WTC11 (cell line): ENCODE data around the gene SOX6. TPM values are rescaled to one million over a fixed set of nuclear protein-coding genes. Genes with fewer than 3 reads are reported as not detected.

Experiments used
- ATAC-seq: fragments of 200-7000 bp; cut with Tn5 transposase; 2 replicates; pipeline ENCODE4 v1.10.0; 2021; ENCODE audit warnings: mild to moderate bottlenecking, moderate library complexity
- CTCF ChIA-PET: fragments of 300-600 bp; sonication (Branson Sonifier 250); formaldehyde crosslinking; loops from one replicate; lab custom pipeline; 2021; ENCODE audit warnings: antibody characterized with exemption; lab: Charles Lee
- POLR2A ChIA-PET: fragments of 350-600 bp; sonication (Branson Sonifier 250); formaldehyde crosslinking; loops from one replicate; lab custom pipeline; 2021; ENCODE audit warnings: antibody characterized with exemption; lab: Charles Lee
- DNase-seq: peaks from one replicate; pipeline ENCODE4 v3.0.0; 2021; ENCODE audit warnings: low spot score
- H3K27ac Mint-ChIP-seq: 2 replicates; pipeline ENCODE4 v1.8.0; 2021; ENCODE audit warnings: mixed read lengths
- H3K27me3 Mint-ChIP-seq: 2 replicates; pipeline ENCODE4 v1.8.0; 2021; ENCODE audit warnings: low read depth, mild to moderate bottlenecking, moderate library complexity, mixed read lengths
- H3K36me3 Mint-ChIP-seq: 2 replicates; pipeline ENCODE4 v1.8.0; 2021; ENCODE audit warnings: mixed read lengths
- H3K4me1 Mint-ChIP-seq: 2 replicates; pipeline ENCODE4 v1.8.0; 2022; ENCODE audit warnings: mixed read lengths
- H3K4me3 Mint-ChIP-seq: 2 replicates; pipeline ENCODE4 v1.8.0; 2021; ENCODE audit warnings: mild to moderate bottlenecking, moderate library complexity, mixed read lengths
- H3K9me3 Mint-ChIP-seq: 2 replicates; pipeline ENCODE4 v1.8.0; 2021; ENCODE audit warnings: mixed read lengths
- CBFB ChIP-seq: sonication (generic); formaldehyde crosslinking; IDR thresholded peaks from 2 replicates; pipeline ENCODE4 v1.8.1; 2022; ENCODE audit warnings: mild to moderate bottlenecking, low read depth, missing genetic modification reagents
- ELF4 ChIP-seq: sonication (generic); formaldehyde crosslinking; IDR thresholded peaks from 2 replicates; pipeline ENCODE4 v1.8.1; 2022; ENCODE audit warnings: low read depth, mild to moderate bottlenecking, moderate library complexity, missing genetic modification reagents
- GRHL2 ChIP-seq: fragments of 250-450 bp; sonication (Bioruptor Pico); IDR thresholded peaks from 2 replicates; pipeline ENCODE4 v1.8.0; 2022; ENCODE audit warnings: mild to moderate bottlenecking, moderate library complexity; ENCODE audit not compliant: insufficient replicate concordance, severe bottlenecking
- GTF2I ChIP-seq: fragments of 250-450 bp; sonication (Bioruptor Pico); conservative IDR thresholded peaks from 2 replicates; pipeline ENCODE4 v1.4.0; 2021; ENCODE audit warnings: mild to moderate bottlenecking
- IRF2 ChIP-seq: sonication (generic); formaldehyde crosslinking; IDR thresholded peaks from 2 replicates; pipeline ENCODE4 v1.8.0; 2022; ENCODE audit warnings: low read depth, missing genetic modification reagents, borderline replicate concordance
- NFATC4 ChIP-seq: fragments of 250-450 bp; sonication (Bioruptor Pico); IDR thresholded peaks from 2 replicates; pipeline ENCODE4 v1.9.0; 2021; ENCODE audit warnings: mild to moderate bottlenecking
- NR1H2 ChIP-seq: sonication (generic); formaldehyde crosslinking; IDR thresholded peaks from 2 replicates; pipeline ENCODE4 v1.9.0; 2021; ENCODE audit warnings: mild to moderate bottlenecking, moderate library complexity, missing genetic modification reagents
- SMAD3 ChIP-seq: sonication (generic); formaldehyde crosslinking; IDR thresholded peaks from 2 replicates; pipeline ENCODE4 v1.8.0; 2022; ENCODE audit warnings: missing genetic modification reagents, mild to moderate bottlenecking, borderline replicate concordance
- TEAD1 ChIP-seq: sonication (generic); formaldehyde crosslinking; IDR thresholded peaks from 2 replicates; pipeline ENCODE4 v1.8.0; 2022; ENCODE audit warnings: mild to moderate bottlenecking, missing genetic modification reagents
- ZNF416 ChIP-seq: fragments of 250-450 bp; sonication (Bioruptor Pico); IDR thresholded peaks from 2 replicates; pipeline ENCODE4 v1.9.0; 2021; ENCODE audit warnings: mild to moderate bottlenecking, inconsistent platforms
- ZNF423 ChIP-seq: fragments of 250-450 bp; sonication (Bioruptor Pico); IDR thresholded peaks from 2 replicates; pipeline ENCODE4 v2.1.2; 2022; ENCODE audit warnings: mild to moderate bottlenecking, moderate library complexity
- total RNA-seq: library from RNA; stranded (reverse); gene quantifications from 3 replicates; pipeline ENCODE4 v1.2.3, GENCODE V29; 2021
- TF ChIP-seq, protein P1 (sequence below): sonication (generic); formaldehyde crosslinking; IDR thresholded peaks from 2 replicates; pipeline ENCODE4 v1.8.1; 2023; ENCODE audit warnings: mild to moderate bottlenecking, moderate library complexity, missing genetic modification reagents
- TF ChIP-seq, protein P2 (sequence below): sonication (generic); formaldehyde crosslinking; IDR thresholded peaks from 2 replicates; pipeline ENCODE4 v1.8.0; 2022; ENCODE audit warnings: mild to moderate bottlenecking, missing genetic modification reagents
- TF ChIP-seq, protein P3 (sequence below): sonication (generic); formaldehyde crosslinking; IDR thresholded peaks from 2 replicates; pipeline ENCODE4 v1.8.1; 2023; ENCODE audit warnings: mild to moderate bottlenecking, missing genetic modification reagents, borderline replicate concordance
- TF ChIP-seq, protein P4 (sequence below): sonication (generic); formaldehyde crosslinking; IDR thresholded peaks from 2 replicates; pipeline ENCODE4 v1.8.0; 2023; ENCODE audit warnings: missing genetic modification reagents
- TF ChIP-seq, protein P5 (sequence below): sonication (generic); formaldehyde crosslinking; IDR thresholded peaks from 2 replicates; pipeline ENCODE4 v1.8.1; 2023; ENCODE audit warnings: mild to moderate bottlenecking, missing genetic modification reagents, moderate library complexity
- TF ChIP-seq, protein P6 (sequence below): sonication (generic); formaldehyde crosslinking; IDR thresholded peaks from 2 replicates; pipeline ENCODE4 v1.8.1; 2022; ENCODE audit warnings: mild to moderate bottlenecking, moderate library complexity, missing genetic modification reagents
- TF ChIP-seq, protein P7 (sequence below): fragments of 250-450 bp; sonication (Bioruptor Pico); IDR thresholded peaks from 2 replicates; pipeline ENCODE4 v1.9.0; 2021; ENCODE audit warnings: moderate library complexity, mild to moderate bottlenecking, inconsistent platforms, borderline replicate concordance
- TF ChIP-seq, protein P8 (sequence below): fragments of 250-450 bp; sonication (Bioruptor Pico); IDR thresholded peaks from 2 replicates; pipeline ENCODE4 v1.9.0; 2021; ENCODE audit warnings: mild to moderate bottlenecking
- TF ChIP-seq, protein P9 (sequence below): fragments of 250-450 bp; sonication (Bioruptor Pico); IDR thresholded peaks from 2 replicates; pipeline ENCODE4 v2.1.2; 2022; ENCODE audit warnings: mild to moderate bottlenecking, moderate library complexity

Gene SOX6
- total RNA-seq, 1 experiment from 2014 or later: 0.13 TPM

DNA sequence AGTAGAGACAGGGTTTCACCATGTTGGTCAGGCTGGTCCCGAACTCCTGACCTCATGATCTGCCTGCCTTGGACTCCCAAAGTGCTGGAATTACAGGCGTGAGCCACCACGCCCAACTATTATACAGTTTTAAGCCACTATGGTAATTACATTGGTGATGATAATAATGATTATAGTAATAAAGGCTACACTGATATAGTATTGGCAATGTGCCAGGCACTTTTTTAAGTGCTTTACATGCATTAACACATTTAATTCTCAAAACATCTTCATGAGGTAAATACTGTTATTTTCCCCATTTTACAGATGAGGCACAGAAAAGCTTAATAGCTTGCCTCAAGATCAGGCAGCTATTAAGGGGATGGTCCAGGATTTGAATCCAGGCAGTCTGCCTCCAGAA, 222.5 kb downstream of the SOX6 start:
- H3K27me3 Mint-ChIP-seq: no peaks in the 10 kb centered on the region
- no peaks in the 10 kb centered on the region for H3K36me3 Mint-ChIP-seq
- H3K4me1 Mint-ChIP-seq: peaks cover 5% of the 10 kb centered on the region
- TF ChIP-seq, protein P1, sequence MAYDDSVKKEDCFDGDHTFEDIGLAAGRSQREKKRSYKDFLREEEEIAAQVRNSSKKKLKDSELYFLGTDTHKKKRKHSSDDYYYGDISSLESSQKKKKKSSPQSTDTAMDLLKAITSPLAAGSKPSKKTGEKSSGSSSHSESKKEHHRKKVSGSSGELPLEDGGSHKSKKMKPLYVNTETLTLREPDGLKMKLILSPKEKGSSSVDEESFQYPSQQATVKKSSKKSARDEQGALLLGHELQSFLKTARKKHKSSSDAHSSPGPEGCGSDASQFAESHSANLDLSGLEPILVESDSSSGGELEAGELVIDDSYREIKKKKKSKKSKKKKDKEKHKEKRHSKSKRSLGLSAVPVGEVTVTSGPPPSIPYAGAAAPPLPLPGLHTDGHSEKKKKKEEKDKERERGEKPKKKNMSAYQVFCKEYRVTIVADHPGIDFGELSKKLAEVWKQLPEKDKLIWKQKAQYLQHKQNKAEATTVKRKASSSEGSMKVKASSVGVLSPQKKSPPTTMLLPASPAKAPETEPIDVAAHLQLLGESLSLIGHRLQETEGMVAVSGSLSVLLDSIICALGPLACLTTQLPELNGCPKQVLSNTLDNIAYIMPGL (CRISPR knock-in tag): no peak
- TF ChIP-seq SMAD3 (no peak), NR1H2 (CRISPR knock-in tag) (no peak), CBFB (no peak), GTF2I (no peak), ELF4 (CRISPR knock-in tag) (no peak), TEAD1 (CRISPR knock-in tag) (no peak), GRHL2 (CRISPR knock-in tag) (no peak), ZNF423 (CRISPR knock-in tag) (no peak), ZNF416 (CRISPR knock-in tag) (no peak)
- TF ChIP-seq, protein P2, sequence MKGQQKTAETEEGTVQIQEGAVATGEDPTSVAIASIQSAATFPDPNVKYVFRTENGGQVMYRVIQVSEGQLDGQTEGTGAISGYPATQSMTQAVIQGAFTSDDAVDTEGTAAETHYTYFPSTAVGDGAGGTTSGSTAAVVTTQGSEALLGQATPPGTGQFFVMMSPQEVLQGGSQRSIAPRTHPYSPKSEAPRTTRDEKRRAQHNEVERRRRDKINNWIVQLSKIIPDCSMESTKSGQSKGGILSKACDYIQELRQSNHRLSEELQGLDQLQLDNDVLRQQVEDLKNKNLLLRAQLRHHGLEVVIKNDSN: no peak
- TF ChIP-seq, protein P3, sequence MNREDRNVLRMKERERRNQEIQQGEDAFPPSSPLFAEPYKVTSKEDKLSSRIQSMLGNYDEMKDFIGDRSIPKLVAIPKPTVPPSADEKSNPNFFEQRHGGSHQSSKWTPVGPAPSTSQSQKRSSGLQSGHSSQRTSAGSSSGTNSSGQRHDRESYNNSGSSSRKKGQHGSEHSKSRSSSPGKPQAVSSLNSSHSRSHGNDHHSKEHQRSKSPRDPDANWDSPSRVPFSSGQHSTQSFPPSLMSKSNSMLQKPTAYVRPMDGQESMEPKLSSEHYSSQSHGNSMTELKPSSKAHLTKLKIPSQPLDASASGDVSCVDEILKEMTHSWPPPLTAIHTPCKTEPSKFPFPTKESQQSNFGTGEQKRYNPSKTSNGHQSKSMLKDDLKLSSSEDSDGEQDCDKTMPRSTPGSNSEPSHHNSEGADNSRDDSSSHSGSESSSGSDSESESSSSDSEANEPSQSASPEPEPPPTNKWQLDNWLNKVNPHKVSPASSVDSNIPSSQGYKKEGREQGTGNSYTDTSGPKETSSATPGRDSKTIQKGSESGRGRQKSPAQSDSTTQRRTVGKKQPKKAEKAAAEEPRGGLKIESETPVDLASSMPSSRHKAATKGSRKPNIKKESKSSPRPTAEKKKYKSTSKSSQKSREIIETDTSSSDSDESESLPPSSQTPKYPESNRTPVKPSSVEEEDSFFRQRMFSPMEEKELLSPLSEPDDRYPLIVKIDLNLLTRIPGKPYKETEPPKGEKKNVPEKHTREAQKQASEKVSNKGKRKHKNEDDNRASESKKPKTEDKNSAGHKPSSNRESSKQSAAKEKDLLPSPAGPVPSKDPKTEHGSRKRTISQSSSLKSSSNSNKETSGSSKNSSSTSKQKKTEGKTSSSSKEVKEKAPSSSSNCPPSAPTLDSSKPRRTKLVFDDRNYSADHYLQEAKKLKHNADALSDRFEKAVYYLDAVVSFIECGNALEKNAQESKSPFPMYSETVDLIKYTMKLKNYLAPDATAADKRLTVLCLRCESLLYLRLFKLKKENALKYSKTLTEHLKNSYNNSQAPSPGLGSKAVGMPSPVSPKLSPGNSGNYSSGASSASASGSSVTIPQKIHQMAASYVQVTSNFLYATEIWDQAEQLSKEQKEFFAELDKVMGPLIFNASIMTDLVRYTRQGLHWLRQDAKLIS (CRISPR knock-in tag): no peak
- TF ChIP-seq, protein P4, sequence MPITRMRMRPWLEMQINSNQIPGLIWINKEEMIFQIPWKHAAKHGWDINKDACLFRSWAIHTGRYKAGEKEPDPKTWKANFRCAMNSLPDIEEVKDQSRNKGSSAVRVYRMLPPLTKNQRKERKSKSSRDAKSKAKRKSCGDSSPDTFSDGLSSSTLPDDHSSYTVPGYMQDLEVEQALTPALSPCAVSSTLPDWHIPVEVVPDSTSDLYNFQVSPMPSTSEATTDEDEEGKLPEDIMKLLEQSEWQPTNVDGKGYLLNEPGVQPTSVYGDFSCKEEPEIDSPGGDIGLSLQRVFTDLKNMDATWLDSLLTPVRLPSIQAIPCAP (CRISPR knock-in tag): no peak
- TF ChIP-seq, protein P5, sequence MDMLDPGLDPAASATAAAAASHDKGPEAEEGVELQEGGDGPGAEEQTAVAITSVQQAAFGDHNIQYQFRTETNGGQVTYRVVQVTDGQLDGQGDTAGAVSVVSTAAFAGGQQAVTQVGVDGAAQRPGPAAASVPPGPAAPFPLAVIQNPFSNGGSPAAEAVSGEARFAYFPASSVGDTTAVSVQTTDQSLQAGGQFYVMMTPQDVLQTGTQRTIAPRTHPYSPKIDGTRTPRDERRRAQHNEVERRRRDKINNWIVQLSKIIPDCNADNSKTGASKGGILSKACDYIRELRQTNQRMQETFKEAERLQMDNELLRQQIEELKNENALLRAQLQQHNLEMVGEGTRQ (CRISPR knock-in tag): no peak
- TF ChIP-seq, protein P6, sequence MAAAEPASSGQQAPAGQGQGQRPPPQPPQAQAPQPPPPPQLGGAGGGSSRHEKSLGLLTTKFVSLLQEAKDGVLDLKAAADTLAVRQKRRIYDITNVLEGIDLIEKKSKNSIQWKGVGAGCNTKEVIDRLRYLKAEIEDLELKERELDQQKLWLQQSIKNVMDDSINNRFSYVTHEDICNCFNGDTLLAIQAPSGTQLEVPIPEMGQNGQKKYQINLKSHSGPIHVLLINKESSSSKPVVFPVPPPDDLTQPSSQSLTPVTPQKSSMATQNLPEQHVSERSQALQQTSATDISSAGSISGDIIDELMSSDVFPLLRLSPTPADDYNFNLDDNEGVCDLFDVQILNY: no peak
- TF ChIP-seq, protein P7, sequence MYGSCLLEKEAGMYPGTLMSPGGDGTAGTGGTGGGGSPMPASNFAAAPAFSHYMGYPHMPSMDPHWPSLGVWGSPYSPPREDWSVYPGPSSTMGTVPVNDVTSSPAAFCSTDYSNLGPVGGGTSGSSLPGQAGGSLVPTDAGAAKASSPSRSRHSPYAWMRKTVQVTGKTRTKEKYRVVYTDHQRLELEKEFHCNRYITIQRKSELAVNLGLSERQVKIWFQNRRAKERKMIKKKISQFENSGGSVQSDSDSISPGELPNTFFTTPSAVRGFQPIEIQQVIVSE: no peak
- ATAC-seq: no peak
- H3K27ac Mint-ChIP-seq: no peak overlapping the region
- DNase-seq: no peak
- POLR2A ChIA-PET: no interaction called here
- CTCF ChIA-PET: no interaction called here
- H3K4me3 Mint-ChIP-seq: no peak overlapping the region
- peaks cover 11% of the 10 kb centered on the region for H3K9me3 Mint-ChIP-seq

DNA sequence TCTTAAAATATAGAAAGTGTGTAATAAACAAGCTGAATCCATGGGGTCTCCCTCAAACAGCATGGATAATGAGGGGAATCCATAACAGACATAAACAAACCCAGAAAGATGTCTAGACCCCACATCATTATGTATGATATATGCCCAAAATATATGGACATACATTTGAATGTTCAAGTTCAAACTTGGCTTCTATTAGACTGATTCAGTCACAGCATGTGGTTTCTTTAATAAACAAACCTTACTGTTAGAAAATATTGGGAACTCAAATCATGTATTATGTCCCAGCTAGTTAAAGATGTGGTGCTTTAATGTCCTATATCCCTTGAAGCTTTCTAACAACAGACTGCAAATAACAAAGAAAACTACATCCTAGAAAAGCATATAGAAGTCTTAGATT, 228.6 kb downstream of the SOX6 start:
- ChIA-PET POLR2A (no interaction called here), CTCF (no interaction called here)
- H3K36me3 Mint-ChIP-seq: no peaks in the 10 kb centered on the region
- ATAC-seq (no peak), DNase-seq (no peak)
- no peaks in the 10 kb centered on the region for H3K9me3 Mint-ChIP-seq
- H3K27me3 Mint-ChIP-seq: no peaks in the 10 kb centered on the region
- peaks cover 13% of the 10 kb centered on the region for H3K4me1 Mint-ChIP-seq
- H3K4me3 Mint-ChIP-seq: no peak overlapping the region
- no peak overlapping the region for H3K27ac Mint-ChIP-seq
- TF ChIP-seq, protein P7: no peak
- no peak for TF ChIP-seq NR1H2 (CRISPR knock-in tag)
- no peak for TF ChIP-seq SMAD3
- TF ChIP-seq, protein P8, sequence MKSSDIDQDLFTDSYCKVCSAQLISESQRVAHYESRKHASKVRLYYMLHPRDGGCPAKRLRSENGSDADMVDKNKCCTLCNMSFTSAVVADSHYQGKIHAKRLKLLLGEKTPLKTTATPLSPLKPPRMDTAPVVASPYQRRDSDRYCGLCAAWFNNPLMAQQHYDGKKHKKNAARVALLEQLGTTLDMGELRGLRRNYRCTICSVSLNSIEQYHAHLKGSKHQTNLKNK (CRISPR knock-in tag): no peak
- no peak for TF ChIP-seq IRF2 (CRISPR knock-in tag)
- no peak for TF ChIP-seq ZNF416 (CRISPR knock-in tag)
- TF ChIP-seq, protein P9, sequence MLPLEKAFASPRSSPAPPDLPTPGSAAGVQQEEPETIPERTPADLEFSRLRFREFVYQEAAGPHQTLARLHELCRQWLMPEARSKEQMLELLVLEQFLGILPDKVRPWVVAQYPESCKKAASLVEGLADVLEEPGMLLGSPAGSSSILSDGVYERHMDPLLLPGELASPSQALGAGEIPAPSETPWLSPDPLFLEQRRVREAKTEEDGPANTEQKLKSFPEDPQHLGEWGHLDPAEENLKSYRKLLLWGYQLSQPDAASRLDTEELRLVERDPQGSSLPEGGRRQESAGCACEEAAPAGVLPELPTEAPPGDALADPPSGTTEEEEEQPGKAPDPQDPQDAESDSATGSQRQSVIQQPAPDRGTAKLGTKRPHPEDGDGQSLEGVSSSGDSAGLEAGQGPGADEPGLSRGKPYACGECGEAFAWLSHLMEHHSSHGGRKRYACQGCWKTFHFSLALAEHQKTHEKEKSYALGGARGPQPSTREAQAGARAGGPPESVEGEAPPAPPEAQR (CRISPR knock-in tag): no peak
- no peak for TF ChIP-seq NFATC4
